ENCODE data around the gene C1QTNF8.

Gene C1QTNF8

DNA sequence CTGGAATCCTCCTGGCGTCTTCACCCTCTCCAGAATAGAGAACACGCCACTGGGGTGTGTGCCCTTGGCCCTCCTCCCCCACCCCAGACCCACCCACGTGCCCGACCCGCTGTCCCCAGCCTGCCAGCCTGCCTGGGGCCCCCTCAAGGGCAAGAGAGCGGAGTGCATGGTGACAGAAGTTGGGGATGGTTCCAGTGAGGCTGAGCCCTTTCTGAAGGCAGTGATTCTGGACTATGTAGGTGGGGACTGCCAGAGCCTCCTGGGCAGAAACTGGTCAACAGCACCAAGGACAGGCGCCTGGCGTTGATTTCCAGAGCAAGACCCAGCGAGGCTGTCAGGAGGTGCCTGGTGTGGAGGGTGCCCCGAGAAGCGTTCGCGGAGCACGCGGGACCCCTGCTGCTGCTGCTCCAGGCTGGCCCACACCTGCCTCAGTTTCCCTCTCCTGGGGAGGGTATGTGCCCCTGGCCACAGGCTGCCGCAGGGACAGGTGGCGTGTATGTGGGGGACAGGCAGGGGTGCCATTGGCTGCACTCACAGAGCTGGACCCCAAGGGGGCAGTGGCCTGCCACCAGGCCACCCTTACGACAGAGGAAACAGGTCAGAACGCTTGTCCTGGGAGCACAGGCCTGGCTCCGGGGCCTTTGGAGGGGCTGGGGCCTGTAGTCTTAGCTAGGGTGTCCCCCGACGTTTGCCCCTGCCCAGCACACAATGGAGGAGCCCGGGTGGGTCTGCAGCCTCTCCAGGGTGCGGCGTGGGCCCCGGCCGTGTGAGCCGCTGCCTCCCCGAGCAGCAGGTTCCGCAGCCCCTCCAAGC lies 22.3 kb downstream of the C1QTNF8 start:
- DNase-seq, result no peak

DNA sequence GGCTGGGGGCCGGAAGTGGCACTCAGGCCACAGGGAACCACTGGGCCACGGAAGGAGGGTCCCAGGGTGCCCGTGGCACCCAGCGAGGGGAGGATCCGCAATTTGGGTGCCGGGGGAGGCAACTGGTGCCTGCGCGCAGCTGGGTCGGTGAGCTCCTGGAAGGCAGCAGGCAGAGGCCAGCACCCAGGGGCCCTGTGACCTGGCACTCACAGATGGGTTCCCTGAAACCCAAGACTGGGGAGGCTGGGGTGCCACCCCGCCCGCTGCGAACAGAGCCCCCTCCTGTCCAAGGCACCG lies 22.8 kb downstream of the C1QTNF8 start:
- no peak for DNase-seq

DNA sequence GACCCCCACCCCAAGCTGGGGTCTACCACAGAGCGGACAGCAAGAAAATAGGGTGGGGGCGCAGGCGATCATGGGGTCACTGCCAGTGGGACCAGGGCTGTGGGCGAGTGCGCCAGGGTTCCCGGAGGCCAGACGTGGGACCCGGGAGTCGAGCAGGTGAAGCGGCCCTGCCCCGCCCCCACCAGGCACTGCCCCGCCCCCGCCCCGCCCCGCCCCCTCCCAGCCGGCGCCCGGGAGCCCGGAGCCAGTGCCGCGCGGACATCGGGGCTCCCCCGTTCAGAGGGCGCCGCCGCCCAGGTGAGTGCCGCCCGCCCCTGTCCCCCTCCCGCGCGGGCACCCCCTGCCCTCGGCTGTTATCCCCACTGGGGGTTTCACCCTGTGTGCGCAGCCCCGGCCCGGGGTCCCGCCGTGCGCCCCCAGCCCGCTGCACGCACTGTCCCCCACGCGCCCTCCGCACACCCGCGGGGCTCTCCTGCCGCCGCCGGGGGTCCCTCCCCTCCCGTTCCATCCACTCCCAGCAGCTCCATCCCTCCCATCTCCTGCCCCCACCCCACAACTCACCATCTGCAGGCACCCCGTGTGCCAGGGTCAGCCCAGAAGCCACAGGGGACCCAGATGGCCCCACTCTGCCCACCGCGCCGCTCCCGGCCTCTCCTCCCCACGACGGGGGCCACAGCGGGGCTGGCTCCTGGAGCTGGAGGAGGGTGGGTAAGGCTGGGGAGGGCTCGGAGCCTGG lies 23.4 kb downstream of the C1QTNF8 start, which contains the start of gene SSTR5:
SSTR5 (plus strand) TSS at position 222 of the 736 bp plus-strand sequence. CDS start 6,122 bp downstream, outside the sequence.
- DNase-seq, result no peak

DNA sequence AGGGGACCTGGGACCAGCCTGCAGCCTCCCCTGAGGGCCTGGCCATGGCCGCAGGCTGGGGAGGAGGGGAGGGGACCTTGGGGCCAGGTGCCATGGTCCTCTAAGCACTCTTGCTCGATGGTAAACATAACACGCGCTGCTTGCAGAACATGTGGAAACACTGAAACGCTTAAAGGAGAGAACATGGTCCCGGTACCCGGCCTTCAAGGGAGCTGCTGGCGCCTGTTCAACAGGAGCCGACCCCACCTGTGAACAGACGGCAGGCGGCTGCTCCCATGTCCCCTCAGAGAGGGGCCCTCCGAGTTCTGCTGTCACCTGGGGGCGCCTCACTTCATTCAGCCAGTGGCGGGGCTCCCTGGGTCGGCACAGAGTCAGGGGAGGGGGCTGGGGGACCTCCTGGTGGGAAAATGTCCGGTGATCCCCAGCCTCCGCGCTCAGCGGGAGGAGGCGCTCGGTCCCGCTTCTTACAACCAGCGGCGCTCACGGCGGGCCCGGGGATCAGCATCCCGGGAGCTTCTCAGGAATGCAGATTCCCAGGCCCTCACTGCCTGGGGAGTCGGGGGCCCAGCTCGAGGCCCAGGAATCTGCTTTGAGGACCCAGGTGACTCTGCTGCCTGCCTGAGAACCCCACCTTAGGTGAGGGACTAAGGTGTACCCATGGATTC lies 24.4 kb downstream of the C1QTNF8 start:
- DNase-seq, result no peak

DNA sequence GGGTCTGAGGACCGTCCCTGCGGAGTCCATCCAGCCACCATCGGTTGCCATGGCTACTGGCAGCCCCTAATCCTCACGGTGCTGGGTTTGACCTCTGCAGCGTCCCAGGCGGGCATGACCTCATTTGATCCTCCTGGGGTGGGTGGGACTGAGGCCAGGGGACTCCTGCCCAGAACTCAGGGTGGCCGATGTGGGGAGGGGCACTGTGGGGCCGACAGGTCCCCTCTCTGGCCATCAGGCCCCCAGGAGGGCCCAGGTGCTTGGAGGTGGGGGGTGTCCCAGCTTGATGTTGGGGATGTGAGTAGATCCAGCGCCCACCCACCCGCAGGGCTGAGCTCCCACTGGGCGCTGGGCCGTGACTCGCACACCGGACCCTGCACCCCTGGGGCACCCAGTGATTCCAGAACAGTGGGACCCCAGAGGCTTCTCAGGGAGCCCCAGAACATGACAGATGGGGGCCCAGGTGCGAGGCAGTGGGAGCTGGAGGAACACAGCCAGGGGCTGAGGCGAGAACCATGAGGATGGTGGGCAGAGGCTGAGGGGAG lies 25.1 kb downstream of the C1QTNF8 start:
- no peak for DNase-seq

DNA sequence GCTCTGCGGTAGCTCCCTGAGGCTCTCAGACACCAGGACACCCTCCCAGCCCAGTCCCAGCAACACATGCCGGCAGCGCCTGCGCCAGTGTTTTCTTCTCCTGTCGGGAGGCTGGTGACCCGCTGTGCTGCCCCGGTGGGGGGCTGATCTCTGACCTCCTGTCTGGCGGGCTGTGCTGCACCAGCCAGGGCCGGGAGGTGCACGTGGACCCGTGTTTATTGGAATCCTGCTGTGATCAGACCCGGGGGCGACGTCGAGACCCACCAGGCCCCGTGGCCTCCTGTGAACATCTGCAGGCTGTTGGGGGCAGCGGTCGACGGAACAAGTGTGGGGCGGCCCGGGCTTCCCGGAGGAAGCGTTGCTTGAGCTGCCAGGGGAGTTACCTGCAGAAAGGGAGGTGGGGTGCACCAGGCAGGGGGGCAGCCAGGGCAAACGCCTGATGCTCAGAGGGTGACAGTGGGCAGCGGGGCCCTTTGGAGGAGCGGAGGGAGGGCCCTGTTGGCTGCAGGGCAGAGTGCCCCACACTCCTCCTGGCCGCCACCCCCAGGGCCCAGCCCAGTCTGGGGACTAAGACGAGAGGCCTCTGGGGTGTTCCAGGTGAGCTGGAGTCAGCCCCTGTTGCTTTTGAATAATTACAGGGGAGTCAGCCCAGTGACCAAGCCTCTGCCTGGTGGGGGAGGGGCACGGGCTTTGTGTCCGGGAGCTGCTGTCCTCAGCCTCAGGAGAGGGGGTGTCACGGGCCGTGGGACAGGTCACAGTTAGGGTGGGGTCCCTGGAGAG lies 25.8 kb downstream of the C1QTNF8 start:
- no peak for DNase-seq

DNA sequence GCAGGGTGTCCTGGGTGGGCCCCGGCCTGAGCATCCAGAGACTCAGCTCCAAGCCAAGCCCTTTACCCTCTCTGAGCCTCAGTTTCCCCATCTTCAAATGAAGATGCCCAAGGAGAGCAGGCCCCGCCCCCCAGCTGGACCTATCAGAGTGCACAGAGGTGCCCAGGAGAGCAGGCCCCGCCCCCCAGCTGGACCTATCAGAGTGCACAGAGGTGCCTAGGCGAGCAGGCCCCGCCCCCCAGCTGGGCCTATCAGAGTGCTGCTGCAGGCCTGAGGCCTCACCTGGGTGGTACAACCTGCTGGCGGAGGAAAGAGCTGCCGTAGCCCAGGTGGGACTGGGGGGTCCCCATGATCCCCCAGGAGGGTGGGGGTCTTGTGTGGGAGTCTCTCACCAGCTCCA lies 26.9 kb downstream of the C1QTNF8 start:
- DNase-seq, result no peak

DNA sequence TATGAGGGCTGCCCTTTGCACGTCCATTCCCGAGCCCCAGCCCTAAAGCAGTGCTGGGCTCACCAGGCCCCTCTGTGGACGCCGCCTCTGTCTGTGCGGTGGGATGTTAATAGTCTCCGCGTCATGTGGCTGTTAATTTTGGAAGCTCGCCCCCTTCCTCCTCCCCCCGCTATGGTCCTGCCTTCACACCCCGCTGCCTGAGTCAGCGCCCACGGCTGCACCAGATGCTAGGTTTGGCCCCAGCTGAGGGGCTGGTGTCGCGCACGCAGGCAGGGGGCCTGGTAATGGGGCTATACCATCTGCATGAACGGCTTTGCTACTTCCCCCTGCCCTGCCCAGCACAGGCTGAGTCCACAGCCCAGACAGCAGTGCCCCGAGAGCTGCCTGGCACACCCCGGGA lies 27.6 kb downstream of the C1QTNF8 start:
- no peak for DNase-seq

DNA sequence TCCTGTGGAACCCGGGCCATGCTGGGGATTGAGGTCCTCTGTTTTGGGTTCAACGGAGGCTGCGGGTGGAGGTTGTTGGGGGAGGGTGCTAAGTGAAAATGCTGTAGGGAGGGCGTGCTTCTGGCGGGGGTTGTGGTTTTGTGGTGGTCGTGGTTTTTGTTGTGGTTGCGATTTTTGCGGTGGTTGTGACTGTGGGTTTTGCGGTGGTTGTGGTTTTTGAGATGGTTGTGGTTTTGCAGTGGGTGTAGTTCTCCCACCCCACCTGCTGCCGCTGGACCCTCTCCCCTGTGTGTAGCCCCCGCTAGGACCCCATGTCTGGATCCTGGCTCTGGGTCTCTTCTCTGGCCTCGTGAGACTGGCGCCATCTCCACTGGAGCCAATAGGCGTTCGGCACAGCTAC lies 28.4 kb downstream of the C1QTNF8 start:
- no peak for DNase-seq

DNA sequence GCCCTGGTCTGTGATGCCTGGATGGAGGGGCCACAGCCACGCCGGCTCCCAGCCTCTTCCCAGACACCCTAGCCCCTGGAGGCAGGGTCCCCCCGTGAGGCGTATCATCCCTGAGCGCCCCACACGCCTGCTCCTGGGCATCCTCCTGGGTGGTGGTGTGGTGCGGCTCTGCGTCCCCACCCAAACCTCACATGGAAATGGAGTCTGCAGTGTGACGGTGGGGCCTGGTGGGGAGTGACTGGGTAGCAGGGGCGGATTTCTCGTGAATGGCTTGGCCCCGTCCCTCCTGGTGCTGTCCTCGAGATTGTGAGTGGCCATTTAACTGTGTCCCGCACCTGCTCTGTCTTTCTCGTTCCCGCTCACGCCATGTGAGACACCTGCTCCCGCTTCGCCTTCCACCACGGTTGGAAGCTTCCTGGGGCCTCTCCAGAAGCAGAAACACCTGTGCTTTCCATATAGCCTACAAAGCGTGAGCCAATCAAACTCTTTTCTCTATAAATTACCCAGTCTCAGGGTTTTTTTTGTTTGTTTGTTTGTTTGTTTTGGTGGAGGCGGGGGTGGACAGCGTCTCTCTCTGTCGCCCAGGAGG lies 29.4 kb downstream of the C1QTNF8 start:
- no peak for DNase-seq

DNA sequence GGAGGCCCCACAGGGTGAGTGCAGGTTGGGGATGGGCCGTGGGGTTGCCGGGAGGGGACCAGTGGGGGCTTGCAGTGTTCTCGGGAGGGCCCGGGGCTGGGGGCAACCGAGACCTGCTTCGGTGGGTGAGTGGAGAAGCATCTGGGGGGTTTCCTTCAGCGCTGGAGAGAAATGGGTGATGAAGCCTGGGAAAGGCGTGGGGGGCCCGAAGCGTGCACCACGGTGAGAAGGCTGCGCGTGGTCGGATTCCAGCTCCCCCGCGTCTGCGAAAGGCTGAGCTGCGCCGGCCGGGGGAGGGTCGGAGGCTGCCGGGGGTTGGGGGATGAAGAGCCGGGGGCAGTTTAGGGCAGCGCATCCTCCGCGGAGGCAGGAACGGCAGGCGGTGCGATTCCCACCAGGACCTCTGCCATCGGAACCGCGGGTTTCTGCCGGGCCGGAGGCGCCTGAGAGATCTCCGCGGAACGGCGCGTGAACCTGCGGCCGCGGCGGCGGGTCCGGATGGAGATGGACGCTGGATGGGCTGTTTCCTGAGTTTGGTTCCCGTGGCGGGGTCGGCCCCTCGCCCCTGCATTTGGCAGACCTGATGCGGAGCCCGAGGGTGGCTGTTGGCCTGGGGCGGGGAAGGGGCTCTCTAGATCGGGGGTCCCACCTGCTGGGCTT lies 30.4 kb downstream of the C1QTNF8 start:
- DNase-seq, result no peak

DNA sequence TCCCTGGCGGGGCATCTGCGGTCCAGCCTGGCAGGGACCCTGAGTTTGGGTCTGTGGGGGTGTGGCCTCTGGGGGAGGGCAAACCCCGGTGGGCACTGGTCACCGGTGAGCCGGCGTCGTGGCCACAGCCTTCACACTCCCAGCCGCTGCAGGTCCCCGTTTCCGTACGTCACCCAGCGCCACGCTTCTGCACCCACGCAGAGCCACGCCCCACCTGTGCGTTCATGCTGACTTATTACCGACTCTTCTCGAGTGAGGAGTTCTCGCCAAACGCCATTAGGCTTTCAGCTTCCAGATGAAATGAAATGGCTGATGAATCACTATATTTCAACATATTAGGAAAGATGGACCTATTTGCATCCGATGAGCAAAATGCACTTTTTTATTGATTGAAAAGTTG lies 32.3 kb downstream of the C1QTNF8 start:
- DNase-seq, result no peak

DNA sequence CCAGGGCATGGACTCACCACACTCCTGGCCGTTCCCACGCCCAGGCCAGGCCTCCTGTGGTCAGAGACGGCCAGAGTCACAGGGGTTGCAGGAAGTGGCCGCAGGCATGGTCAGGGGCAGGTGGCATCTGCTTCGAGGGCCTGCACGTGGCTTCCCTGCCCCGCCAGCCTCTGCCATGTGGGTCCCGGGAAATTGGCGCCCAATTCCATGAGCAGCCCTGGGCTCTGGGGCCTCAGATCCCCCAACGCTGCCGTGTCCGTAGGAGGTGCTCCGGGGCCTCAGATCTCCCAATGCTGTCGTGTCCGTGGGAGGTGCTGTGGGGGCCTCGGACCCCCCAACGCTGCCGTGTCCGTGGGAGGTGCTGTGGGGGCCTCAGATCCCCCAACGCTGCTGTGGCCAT lies 33.1 kb downstream of the C1QTNF8 start:
- DNase-seq, result no peak

DNA sequence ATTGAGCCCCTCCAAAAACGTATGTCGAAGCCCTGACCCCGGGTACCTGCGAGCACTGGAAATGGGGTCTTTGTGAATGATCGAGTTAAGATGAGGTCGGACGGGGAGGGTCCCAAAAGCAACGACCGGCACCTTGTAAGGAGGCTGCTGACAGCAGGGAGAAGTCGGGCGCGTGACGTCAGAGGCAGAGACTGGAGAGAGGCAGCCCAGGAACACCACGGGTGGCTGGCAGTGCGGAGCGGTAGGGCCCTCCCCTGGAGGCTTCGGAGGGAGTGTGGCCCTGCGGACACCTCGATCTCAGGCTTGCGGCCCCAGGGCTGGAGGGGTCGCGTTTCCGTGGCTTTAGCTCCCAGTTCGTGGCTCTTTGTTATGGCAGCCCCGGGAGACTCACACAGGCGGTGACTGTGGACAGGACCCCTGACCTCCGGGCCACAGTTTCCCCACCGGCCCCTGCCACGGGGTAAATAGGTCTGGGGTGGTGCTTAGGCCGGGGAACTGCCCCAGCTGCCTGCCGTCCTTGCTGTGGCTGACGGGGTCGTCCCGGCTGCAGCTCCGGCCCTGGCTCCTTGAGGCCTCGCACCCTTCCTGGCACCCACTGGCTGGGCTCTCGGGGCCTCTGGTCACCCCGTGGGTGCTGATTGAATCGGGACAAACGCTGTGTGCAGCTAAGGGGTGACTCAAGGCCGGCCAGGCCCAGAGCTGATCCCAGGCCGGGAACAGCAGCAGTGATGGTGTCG lies 34.1 kb downstream of the C1QTNF8 start:
- DNase-seq, result no peak

DNA sequence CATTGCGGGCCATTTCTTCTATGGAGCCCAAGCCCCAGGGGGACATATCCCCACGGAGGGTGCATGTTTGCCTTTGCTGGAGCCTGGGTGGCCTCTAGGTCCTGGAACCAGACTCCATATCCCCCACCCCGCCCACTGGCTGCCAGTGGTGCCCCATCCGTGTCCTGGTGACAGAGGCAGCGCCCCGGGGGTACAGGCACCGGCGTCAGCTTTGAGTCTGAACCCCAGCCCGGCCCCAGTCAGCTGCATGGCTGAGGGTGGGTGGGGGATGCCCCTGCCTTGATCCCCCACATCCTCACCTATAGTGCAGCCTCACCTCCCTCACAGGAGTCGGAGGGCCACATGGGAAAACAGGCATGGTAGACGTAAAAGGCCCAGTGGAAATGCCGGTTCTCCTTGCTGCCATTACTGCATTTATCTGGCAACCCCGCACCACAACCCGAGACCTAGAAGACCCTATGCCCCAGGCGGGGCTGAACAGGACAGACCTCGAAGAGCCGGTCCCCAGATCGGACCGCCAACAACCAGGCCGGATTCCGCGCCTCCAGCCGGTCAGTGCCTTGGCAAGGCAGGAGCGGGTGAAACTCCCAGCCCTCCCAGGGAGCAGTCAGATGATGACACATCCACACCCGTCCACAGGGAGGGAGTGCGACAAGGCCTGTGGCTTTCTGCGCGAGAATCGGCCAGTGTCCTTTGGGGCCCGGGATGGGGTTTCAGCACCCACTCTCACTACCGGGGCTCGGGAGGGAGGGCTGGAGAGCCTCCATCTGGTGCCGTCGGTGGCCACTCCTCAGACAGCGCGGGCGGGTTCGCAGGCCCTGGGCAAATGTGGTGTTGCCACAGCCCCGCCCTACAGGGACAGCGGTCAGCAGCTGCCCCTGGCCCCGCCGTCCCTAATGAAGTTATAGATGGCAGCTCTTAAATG lies 35.4 kb downstream of the C1QTNF8 start:
- DNase-seq, result no peak

DNA sequence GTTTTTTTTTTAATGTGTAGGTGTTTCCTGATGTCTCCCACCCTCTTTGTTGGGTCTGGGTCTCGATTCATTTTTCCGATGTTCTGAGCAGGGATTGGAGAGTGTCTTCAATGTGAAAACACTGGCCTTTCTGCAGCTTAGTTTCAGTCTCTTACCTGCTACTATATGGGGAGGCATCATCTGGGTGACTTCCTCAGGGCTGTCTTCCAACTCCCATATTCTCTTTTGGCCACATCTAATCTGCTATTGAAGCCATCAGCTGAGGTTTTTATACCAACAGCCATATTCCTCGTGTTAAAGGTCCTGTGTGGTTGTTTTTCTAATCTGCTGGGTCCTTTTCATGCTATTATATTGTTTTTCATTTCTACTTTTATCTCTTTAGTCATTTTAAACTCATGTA lies 36.7 kb downstream of the C1QTNF8 start:
- DNase-seq, result no peak

DNA sequence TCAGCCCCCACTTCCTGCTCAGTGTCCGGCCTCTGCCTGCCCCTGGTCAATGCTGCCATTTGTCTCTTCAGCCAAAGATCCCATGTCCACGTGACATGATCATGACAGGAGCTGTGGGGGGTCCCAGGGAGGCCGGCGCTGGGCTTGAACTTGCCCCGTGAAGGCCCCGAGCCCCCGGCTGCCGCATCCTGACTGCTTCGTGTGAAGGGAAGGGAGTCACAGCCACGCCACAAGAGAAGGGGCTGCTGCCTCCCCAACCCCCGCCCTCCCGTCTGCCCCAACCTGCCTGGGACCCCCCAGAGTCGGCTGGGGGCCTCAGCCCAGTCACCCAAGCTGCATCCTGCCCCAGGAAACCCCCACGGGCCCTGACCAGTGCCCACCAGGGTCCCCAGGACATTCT lies 37.8 kb downstream of the C1QTNF8 start:
- DNase-seq, result no peak

DNA sequence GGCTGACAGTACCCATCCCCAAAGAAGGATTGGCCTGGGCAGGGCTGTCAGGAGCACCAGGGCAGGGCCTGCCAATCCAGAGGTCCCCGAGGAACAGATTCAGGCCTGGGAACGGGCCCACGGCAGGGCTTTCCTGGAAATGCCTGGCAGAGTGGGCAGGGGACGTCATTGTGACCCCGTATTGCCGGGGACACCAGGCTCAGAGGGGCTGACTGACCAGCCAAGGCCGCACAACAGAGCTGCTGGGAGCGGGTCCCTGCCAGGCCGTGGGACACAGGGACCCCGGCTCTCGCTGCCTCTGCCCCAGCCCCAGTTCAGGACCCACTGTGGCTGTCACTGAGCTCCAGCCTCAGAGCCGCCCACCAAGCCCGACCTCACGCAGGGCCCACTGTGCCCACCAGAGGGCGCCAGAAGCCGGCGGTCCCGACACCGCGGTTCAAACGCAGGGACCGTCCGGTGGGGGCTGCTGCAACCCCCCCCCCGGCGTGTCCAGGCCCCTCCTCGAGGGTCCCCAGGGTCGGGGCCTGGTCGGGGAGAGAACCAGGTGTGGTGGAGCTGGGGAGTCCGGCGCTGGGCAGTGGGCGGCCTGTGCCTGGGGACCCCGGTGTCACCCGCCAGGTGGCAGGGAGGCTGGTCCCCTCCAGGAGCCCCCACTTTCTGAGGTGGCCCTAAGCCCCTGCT lies 38.7 kb downstream of the C1QTNF8 start:
- peak; percentile 73 to 77 for DNase-seq

DNA sequence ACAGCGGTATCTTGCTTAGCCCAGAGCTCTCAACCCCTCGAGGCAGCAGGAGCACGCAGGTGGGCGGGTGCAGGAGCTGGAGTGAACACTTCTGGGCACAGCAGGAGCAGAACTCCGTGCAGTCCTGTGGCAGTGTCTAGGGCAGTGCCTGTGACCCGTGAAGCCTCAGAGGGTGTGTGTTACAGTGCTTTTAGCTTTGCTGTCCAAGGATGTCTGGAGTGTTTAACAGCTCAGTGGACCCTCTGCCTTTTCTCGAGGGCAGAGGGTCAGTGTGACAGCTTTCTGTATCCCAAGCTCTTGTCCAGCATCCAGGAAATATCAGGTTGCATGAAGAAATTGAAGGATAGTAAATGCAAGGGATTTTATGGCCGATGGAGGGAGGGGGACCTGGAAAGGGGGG lies 39.8 kb downstream of the C1QTNF8 start:
- no peak for DNase-seq

DNA sequence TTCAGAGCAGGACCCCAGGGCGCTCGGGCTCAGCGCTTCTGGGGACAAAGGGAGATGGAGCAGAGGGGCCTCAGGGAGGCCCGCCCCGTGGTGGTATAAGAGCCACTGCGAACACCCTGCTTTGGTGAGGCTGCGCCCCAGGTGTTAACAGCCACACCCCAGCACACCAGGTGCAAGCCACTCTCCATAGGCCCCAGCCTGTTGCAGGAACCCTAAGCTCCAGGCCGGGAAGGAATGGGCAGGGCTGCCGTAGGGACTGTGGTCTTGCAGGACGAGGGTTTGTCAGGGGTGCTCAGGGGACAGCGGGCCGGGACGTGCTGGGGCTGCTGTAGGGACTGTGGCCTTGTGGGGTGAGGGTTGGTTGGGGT lies 40.5 kb downstream of the C1QTNF8 start:
- no peak for DNase-seq

Measured in stimulated activated CD4-positive, alpha-beta T cell treated with anti-CD3 and anti-CD28 coated beads, Interleukin-2, amount 100 ng/mL, for 48 hours (primary cell).